Fibroblast of villous mesenchyme (primary cell): Measurements from ENCODE around the gene STXBP5L. TPM values are rescaled to one million over a fixed set of nuclear protein-coding genes. Genes with fewer than 3 reads are reported as not detected.
A peak's percentile ranks its signal among the peaks of the same experiment; 100 is the strongest.

Source experiments
- DNase-seq: peaks from one replicate; pipeline ENCODE4 v3.0.0-alpha.2; 2010; ENCODE audit warnings: low read depth
- H3K4me3 ChIP-seq: 2 replicates; pipeline ENCODE4 v1.5.1; 2011; ENCODE audit warnings: low read depth, mild to moderate bottlenecking, low read length
- total RNA-seq: library from RNA; depleted of rRNA; stranded (reverse); fragments of >200 nt; gene quantifications from 2 replicates; pipeline ENCODE4 v1.2.3, GENCODE V29; 2012
- TF ChIP-seq, protein P1 (sequence below): IDR thresholded peaks from 2 replicates; pipeline ENCODE4 v1.5.1; 2012; ENCODE audit warnings: low read depth, mild to moderate bottlenecking, low read length; ENCODE audit not compliant: insufficient read depth

The STXBP5L gene
- total RNA-seq, result under 0.01 TPM in 1 of 2 replicates, not detected in the other

DNA sequence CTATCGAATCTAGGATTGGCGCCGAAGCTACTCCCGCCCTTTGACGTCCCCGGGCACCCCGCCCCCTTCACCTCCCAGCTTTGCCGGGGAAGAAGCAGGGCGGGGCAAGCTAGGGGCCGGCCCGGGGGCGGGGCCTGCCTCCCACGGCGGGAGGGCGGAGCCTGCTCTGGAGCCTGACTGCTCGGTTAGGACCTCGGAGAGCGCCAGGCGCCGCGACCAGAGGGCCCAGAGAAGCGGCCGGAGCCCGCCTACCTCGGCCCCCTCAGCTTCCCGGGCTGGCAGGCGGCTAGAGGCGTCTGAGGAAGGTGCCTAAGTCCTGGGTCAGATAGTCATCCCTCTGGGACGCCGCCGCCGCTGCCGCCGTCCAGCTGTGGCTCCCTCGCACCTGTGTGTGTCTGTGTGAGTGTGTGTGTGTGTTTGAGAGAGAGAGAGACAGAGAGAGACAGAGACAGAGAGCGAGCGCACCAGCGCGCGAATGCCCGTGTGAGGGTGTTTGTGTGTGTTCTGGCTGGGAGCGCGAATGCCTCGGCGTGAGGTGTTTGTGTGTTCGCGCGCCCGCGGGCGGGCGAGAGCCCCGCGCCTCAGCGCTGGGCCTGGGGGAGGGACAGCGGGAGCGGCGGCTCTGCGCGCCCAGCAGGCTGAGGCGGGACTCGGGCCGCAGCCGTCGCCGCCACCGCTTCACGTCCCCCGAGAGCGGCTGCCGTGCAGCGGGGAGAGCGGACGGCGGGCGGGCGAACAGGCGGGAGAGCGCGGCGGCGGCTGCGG, at the start of gene STXBP5L:
Gene STXBP5L (plus strand): TSS at position 176 of the 765 bp plus-strand sequence. CDS start 1,374 bp downstream, outside the sequence.
- TF ChIP-seq, protein P1, sequence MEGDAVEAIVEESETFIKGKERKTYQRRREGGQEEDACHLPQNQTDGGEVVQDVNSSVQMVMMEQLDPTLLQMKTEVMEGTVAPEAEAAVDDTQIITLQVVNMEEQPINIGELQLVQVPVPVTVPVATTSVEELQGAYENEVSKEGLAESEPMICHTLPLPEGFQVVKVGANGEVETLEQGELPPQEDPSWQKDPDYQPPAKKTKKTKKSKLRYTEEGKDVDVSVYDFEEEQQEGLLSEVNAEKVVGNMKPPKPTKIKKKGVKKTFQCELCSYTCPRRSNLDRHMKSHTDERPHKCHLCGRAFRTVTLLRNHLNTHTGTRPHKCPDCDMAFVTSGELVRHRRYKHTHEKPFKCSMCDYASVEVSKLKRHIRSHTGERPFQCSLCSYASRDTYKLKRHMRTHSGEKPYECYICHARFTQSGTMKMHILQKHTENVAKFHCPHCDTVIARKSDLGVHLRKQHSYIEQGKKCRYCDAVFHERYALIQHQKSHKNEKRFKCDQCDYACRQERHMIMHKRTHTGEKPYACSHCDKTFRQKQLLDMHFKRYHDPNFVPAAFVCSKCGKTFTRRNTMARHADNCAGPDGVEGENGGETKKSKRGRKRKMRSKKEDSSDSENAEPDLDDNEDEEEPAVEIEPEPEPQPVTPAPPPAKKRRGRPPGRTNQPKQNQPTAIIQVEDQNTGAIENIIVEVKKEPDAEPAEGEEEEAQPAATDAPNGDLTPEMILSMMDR, result no peak
- H3K4me3 ChIP-seq, result peak within 1 kb of the TSS; percentile 44
- DNase-seq, result peak; percentile 48

DNA sequence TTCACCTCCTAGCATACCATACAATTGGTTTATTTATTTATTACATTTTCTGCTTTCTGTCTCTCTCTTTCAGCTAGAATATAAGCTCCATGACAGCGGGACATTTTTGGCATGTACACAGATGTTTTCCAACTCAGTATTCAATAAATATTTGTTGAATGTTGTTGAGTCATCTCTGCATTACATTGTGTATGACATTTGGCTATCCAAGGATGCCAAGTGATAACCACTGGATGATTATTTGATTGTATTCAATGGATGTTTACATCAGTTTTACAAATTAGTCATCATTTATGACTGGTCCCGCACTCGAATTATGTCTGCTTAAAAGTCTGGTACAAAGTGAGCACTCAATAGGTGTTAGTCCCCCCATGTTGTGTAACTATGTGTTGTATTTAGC, 49.5 kb upstream of the STXBP5L start:
- no peak overlapping the region for H3K4me3 ChIP-seq
- no peak for DNase-seq
- TF ChIP-seq, protein P1, result no peak

DNA sequence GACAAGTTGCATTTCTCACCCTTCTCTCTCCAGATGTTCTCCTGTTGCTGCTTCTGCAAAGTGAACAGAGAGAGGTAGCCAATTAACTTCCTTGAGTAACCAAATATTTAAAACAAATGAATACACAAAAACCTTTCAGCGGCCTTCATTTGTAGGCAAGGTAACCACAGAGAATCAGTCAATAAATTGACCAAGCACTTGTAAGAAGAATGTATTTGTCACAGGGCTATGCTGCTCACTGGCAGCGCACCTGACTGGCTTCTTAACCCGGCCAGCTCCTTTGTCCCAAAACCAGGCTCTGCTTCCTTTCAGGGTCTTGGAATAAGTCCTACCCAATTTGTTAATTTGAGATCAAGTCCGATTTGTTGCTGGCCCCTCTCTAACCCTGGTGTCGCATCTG, 43.5 kb upstream of the STXBP5L start:
- TF ChIP-seq, protein P1, result no peak
- H3K4me3 ChIP-seq, result no peak overlapping the region
- DNase-seq, result no peak

DNA sequence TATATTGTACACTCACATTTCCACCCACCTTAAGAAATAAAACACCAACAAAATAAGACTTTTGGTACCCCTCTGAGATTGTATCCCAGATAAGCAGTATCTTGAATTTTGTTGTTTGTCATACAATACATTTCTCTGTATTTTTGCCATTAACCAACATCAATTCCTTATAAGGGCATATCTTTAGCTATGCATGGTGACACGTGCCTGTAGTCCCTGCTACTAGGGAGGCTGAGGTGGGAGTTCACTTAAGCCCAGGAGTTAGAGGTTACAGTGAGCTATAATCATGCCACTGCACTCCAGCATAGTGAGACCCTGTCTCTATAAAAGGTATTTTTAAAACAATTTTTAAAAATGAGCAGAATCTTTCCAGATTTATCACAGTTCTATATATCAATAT, 32.5 kb upstream of the STXBP5L start:
- H3K4me3 ChIP-seq, result no peak overlapping the region
- TF ChIP-seq, protein P1, result no peak
- DNase-seq, result no peak

DNA sequence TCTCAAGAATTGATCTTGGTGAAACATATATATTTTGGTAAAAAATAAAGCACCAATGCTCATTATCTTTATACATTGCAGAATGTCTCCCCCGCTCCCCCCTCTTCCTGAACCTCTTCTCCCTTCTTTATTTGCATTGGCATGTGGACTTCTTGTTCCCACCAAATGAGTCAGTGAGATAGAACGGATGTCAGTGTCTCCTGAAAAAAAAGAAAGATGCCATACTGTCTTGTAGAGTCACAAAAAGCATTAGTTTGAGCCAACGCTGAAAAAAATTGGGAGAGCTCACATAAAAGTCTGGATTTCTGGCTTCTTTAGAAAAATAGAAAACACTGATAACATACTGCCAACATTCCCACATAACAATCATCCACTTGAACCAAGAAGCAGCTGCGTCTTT, 32.0 kb upstream of the STXBP5L start:
- H3K4me3 ChIP-seq, result no peak overlapping the region
- TF ChIP-seq, protein P1, result no peak
- no peak for DNase-seq

DNA sequence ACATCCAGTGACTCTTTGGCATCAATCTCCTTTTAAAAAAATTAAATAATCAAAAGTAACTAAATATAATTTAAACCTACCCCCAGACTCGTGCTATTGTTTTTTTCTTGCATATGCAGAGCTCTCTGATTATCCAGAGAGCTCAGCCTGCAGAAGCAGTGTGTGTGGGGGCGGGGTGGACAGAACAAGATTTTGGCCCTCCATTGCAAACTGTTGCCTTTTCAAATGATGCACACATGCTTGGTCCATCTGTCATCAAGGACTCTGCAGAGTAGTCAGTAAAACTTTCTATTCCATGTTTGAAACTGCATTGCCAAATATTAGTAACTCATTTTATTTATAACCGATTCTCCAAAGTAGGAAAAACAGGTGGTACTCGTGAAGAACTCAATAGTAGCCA, 28.6 kb upstream of the STXBP5L start:
- no peak overlapping the region for H3K4me3 ChIP-seq
- DNase-seq, result no peak
- TF ChIP-seq, protein P1, result no peak
